Measurements from ENCODE around the gene PDZRN4. TPM values are rescaled to one million over a fixed set of nuclear protein-coding genes. Genes with fewer than 3 reads are reported as not detected.

The PDZRN4 gene
- total RNA-seq, 1 donor from 2014 or later = 38.5 TPM

DNA sequence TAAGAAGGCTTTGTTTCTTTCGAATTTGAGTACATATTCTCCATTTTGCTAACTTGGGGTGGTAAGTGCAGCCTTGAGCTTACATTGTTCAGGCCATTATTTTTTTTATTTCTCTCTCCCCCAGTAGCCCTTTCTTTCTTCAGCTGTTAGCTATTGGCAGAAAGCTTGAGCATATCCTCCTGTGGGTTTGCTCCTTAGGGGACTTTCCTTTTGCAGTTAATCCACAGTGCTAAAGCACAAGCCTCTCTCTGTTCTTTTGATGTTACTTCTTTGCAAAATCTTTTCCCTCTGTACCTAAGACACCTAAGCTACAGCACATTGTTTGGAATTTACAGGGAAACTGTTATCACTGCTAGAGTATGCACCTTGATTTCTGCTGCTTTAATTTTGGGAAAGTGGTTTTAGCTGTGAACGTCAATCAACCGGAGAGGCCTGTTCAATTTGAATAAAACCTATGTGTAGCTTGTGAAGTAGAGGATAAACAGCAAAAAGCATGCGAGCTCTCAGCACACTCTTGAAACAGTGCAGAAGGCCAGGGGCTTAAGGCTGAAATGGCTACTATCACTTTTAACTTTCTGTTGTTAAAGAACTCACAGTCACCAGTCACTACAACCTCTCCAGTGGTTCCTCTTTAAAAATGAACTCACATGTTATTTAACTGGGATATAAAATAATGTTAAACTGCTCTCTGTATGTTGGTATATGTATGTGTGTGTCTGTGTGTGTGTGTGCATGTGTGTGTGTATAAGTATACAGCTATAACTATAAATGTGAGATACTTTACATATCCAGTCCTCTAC is 139.2 kb downstream of the PDZRN4 start:
- DNase-seq (ENCODE audit: low spot score) = no peak
- intact Hi-C loops (cut with DNase I) = no loop called here
- ATAC-seq = no peak

DNA sequence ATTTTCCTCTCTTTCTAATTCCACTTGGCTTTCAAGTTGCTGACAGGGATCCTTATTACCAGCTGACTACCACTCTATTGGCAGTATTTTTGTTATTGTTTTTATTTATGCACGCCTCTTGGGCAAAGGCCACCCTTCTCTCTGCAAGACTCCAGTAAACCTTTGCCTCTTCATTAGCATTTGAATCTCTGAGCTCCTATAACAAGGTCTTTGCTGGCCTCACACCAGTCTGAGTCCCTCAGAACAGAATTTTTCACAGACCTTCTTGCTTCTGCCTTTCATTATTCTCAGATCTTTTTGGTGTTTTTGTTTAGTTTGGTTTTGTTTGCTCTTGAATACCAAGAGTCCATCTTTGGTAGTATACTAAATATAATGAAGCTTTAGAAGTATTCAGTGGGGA is 145.9 kb downstream of the PDZRN4 start:
- intact Hi-C loops (cut with DNase I) = no loop called here
- DNase-seq (ENCODE audit: low spot score) (no peak), ATAC-seq (no peak)

DNA sequence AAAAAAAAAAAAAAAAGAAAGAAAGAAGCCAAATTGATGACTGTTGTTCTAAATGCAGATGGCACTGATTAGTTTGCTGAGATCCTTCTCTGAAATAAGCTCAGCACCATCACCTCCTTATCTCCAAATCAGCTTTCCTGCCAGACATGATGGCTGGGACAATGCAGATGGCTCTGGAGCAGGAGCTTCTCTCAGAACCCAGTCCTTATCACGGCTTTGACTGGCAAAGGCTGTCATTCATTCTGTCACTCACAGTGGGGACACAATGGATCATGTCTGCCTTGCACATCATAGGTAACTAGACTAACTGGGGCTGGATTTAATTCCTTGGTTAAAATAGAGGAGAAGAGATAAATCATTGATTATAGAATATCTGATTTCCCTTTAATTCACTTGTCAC is 146.3 kb downstream of the PDZRN4 start:
- DNase-seq (ENCODE audit: low spot score) (no peak), ATAC-seq (no peak)
- intact Hi-C loops (cut with DNase I) = no loop called here

DNA sequence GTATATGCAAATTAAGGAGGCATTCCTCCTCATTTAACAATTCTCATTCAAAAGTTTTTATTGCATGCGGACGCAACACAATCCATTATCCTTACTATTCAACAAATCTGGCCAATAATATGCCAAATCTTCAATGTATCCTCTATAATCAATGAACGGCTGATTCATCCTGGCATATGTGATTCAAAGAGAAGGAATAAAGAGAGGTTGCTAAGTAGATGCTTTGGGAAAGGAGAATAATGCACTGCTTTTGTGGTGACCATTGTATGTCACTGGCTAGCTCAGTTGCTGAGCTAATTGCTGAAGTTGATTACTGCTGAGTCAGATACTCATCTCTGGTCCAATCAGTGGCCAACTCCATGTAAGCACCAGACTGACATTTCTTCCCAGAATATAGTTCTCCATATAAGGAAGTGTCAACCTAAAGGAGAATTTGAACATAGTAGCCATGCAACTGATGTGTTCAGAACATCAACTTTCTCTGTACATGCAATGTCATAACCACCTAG is 148.0 kb downstream of the PDZRN4 start:
- intact Hi-C loops (cut with DNase I) = no loop called here
- DNase-seq (ENCODE audit: low spot score) = no peak
- ATAC-seq = no peak

DNA sequence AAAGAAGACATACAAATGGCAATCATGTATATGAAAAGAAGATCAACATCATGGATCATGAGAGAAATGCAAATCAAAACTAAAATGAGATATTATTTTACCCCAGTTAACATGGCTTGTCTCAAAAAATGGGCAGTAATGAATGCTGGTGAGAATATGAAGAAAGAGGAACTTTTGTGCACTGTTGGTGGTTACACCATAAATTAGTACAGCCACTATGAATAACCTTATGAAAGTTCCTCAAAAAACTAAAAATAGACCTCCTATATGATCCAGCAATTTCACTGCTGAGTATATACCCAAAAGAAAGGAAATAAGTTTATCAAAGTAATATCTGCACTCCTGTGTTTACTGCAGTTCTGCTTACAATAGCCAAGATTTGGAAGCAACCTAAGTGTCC is 151.7 kb downstream of the PDZRN4 start:
- no peak for DNase-seq (ENCODE audit: low spot score)
- ATAC-seq = no peak
- intact Hi-C loops (cut with DNase I) = no loop called here

DNA sequence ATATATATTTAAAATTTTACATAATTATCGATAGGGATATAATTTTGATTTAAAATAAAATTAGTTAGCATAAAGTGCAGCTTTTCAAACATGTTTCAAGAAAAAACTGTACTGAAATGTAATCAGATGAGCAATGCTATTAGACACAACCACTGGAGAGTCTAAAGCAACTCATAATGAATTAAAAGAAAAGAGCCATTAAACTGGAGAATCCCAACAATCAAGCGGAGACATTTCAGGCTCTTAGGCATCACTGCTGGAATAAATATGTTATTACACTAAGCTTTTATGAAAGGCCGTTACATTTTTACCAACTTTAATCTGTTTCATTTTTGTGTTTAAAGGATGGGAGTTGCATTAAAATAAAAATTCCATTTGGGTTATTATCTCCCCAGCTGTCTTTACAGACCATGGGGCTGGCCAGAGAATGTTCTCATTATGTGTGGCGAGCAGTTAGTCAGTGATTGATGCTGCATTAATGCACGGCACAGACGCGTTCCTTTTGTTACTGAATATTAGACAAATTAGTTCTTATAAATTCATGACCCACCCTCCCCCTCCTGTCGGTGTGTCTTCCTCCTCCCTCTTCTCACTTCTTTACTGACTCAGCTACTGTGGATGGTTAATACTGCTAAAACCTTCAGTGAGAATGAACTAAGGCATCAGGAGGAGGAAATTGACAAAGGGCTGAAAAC is 156.8 kb downstream of the PDZRN4 start:
- DNase-seq (ENCODE audit: low spot score) (no peak), ATAC-seq (no peak)
- intact Hi-C loops (cut with DNase I) = no loop called here

DNA sequence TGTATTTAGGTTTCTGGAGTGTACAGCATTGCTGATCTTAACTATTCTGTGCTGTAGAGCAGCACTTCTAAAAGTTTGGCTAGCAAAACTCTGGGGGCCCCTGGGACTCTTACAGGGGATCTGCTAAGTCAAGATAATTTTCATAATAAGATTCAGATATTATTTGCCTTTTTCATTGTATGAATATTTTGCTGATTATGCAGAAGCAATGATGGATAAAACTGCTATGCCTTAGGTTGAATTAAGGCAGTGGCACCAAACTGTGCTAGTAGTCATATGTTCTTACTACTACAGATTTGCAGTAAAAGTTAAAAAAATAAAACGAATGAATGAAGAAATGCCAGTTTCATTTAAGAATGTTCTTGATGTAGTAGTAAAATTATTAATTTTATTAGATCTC is 160.1 kb downstream of the PDZRN4 start:
- ATAC-seq = no peak
- intact Hi-C loops (cut with DNase I) = no loop called here
- no peak for DNase-seq (ENCODE audit: low spot score)

DNA sequence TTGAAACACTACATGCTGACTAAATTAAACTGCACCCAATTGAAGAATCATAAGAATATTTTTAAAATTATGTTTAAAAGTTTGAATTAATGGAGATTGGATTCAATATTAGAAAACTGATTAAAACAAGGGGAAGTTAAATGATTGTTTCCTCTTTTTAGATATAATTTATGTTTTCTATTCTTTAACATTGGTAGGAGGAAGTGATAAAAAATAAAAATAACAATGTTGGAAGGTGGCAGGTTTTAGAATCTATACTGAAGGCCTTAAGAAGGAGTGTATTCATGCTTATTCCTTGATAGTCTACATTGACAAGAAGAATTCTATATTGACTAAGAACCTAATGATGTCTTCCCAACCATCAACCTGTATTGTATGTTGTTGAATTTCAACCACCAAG is 168.1 kb downstream of the PDZRN4 start:
- ATAC-seq (no peak), DNase-seq (ENCODE audit: low spot score) (no peak)
- intact Hi-C loops (cut with DNase I) = no loop called here

DNA sequence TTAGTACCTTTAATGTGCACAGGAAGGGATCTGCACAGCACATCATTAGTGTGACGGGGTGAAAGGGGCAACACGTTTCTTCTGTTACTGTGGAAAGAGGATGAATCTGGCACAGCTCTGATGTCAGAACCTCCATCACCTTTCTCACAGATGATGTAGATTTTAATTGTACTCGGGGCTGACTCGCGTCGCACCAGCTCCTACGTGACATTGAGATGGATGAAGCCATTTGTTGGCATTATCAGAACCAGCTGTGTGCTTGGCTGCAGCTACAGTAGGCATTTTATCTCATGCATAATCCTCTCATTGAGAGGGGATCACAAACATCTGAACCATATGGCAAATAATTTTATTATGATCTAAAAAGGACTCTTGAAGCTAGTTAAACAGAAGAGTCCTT is 173.6 kb downstream of the PDZRN4 start:
- intact Hi-C loops (cut with DNase I) = no loop called here
- DNase-seq (ENCODE audit: low spot score) = no peak
- ATAC-seq = no peak

DNA sequence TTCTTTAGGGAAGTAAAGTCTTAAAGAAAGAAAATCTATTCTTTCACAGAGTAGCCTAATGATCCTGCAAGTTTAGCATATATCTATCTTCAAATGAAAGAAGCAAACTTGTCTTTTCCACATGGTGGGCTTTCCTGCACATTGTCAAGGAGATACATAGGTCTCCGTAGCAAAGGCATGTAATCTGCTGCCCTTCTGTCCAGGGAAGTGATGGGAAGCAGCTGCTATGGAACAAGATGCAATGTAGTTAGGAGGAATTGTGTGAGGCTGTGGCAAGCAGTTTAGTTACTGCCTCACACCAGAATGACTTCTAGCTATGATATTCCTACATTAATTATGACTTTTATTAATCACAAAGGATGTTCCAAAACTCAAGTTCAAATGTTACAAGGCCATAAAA is 174.4 kb downstream of the PDZRN4 start:
- ATAC-seq (no peak), DNase-seq (ENCODE audit: low spot score) (no peak)
- intact Hi-C loops (cut with DNase I) = no loop called here

DNA sequence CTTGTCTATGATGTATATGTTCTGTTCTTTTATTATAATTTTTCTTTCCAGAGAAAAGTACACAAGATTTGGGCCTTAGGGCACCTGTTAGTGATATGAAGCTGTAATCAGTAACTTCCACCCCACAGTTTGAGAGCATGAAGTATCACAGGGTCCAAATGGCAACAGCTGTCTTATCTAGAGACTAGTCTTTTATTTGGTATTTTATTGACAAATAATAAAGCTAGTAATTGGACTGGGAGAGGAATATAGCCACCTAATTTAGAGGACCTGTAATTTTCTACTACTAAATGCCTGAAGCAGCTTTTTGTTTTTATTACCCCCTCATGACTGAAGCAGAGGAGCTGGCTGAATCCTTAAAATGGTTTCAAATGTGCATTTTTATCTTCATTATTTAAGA is 174.8 kb downstream of the PDZRN4 start:
- ATAC-seq (no peak), DNase-seq (ENCODE audit: low spot score) (no peak)
- intact Hi-C loops (cut with DNase I) = no loop called here

DNA sequence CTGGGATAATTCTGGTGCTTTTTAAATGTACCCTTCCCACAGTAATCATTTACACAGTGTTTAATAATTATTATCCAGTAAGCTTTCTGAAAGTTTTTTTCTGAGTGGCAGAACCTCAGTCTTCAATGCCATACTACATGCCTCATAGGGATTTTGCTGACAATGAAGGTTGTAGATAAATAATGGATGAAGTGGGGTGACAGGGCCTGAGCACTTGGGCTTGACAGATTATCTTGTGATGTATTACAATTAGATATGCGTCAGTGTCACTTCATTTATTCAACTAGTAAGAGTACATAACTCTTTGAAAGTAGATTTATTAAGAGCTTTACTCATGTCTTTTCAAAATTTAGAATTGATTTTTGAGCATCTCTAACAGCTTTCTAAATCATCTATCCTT is 176.1 kb downstream of the PDZRN4 start:
- no peak for DNase-seq (ENCODE audit: low spot score)
- ATAC-seq = no peak
- intact Hi-C loops (cut with DNase I) = no loop called here

DNA sequence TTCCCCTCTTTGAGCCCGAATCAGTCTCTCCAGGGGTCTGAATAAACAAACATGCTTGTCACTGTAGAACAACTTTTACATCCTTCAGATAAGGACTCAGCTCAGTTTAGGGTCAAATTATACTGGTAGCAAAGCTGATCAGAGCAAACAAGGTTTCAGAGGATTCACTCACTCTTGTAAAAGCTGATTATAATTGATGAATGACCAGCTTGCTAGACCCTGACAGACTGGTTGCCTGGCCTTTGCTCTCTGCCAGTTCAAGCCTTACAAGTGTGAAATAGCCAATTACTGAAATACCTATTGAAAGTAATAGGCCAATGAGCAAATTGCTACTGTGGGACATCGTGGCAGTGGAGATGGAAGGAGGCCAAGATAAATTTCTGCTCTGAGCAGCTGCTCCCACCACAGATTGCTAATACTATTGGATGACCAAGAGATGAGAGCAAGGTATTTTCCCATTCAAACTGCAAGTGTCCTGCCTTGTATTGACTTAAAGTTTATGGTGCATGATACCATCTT is 177.6 kb downstream of the PDZRN4 start:
- no peak for ATAC-seq
- intact Hi-C loops (cut with DNase I) = no loop called here
- DNase-seq (ENCODE audit: low spot score) = no peak

DNA sequence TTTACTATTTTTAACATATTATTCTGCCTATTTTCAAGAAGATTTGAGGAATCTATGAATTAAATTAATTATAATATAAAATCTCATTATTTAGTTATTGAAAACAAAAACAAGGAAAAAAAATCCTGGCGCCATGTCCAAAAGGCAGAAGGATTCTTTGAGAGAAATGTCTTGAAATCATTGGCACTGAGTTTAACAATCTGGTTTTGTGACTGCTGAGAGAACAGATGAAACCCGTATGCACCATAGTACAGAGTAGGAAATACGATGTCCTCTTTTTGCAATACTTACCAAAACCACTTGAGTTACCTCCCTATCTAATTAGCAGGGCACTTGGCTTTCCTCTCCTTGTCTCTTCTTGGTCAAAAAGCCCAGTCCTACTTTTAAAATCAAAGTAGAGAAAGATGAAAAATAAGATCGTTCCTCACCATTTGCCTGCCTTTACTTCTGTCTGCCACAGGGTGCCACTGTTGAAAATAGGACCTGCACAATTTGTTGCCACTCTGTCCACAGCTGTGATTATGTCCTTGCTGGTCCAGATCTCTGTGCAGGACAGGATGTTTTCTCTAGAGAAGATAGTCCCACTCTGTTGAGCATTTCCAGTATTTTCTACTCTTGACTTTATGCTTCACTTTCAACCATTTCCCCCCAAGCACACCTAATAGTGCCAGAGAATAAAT is 179.7 kb downstream of the PDZRN4 start:
- intact Hi-C loops (cut with DNase I) = no loop called here
- ATAC-seq (no peak), DNase-seq (ENCODE audit: low spot score) (no peak)

DNA sequence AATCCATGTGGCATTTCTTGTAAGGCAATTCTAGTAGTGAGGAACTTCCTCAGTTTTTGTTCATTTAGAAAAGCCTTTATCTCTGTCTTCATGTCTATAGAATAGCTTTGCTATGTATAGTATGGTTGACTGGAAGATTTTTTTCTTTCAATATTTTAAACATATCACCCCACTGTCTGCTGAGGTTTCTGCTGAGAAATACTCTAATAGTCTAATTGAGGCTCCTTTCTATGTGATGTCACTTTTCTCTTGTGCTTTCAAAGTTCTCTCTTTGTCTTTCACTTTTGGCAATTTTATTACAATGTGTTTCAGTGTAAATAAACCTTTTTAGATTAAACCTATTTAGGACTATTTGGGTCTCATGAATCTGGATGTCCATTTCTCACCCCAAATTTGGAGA is 192.8 kb downstream of the PDZRN4 start:
- DNase-seq (ENCODE audit: low spot score) (no peak), ATAC-seq (no peak)
- intact Hi-C loops (cut with DNase I) = no loop called here

DNA sequence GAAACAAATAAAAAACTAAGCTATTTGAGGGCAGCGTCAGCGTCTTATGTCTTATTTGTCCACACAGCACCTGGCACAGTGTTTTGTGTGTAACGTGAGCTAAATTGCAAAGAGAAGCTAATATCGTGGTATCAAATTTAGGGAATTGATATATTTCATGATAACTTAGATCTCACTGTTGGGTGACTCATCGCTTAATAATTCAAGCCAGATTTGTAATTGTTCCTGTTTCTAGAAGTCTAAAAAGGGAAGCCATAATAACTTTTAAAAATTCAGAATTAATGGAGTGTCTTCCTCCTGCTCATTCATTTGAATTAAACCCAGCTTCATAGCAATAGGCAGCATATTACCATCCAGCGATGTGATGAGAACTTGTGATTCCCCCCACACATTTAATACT is 214.7 kb downstream of the PDZRN4 start:
- ATAC-seq (no peak), DNase-seq (ENCODE audit: low spot score) (no peak)
- intact Hi-C loops (cut with DNase I) = no loop called here

DNA sequence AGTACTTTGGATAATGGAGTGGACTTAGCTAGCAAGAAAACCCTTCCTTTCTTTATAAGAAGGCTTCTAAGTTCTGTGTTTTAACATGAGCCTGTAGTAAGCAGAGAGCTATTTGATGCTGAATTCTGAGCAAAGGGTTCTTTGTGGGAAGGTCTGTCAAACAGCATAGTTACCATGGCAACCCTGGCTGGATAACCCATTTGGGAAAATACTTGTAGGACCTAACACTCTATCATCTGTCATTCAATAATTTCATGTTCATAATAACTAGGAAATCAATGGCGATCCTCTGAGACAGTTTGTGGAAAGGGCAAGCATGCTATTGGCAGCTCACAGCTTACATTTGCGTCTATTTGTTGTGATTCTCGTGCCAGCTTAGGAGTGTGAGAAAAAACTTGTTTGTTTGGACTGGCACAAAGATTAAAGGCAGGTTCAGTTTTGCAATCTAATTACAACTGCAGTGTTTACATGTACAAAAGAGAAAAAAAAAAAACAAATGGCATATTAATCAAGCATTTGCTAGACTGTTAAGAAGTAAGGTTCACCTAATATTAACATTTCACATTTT is 219.2 kb downstream of the PDZRN4 start:
- DNase-seq (ENCODE audit: low spot score) (no peak), ATAC-seq (peak; percentile 38)
- intact Hi-C loops (cut with DNase I) = no loop called here

DNA sequence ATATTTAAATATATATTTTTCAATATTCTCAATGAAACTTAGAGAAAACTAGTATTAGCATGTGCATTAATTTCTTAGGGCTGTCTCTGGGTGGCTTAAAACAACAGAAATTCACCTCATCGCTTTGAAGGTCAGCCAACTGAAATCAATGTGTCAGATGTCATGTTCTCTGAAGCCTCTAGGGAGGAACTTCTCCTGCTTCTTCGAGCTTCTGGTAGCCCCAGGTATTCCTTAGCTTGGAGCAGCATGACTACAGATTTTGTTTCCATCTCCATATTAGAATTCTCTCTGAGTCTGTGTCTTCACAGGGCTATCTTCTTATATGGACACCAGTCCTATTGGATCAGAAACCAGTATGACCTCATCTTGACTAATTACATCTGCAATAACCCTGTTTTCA is 221.5 kb downstream of the PDZRN4 start:
- ATAC-seq (no peak), DNase-seq (ENCODE audit: low spot score) (no peak)
- intact Hi-C loops (cut with DNase I) = no loop called here

DNA sequence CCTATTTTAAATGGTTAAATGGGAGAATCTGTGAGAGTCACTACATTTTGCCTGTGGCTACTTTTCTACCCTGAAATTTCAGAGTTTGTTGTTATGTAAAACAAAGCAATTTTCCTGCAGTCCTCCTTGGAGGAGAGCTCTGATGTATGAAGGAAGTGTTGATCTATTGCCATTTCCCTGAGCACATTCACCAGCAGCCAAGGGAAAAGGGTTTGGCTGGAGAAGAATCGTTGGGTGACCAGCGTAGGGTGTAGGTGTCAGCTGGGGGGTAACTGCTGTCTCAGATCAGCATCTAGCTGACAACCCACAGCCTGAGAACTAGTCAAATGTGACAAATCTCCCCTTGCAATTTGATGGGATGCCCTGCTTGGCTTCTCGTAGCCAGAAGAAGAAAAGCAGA is 230.5 kb downstream of the PDZRN4 start:
- intact Hi-C loops (cut with DNase I) = no loop called here
- no peak for DNase-seq (ENCODE audit: low spot score)
- no peak for ATAC-seq

Measured in sciatic nerve (tissue), 2 donors.